ENCODE measurements around the gene DLGAP1. TPM values are rescaled to one million over a fixed set of nuclear protein-coding genes. Genes with fewer than 3 reads are reported as not detected.

Gene DLGAP1
- total and polyA plus RNA-seq, 2 experiments from 2014 or later, result 17.0 to 48.5 TPM

- Histone ChIP-seq H3K4me1 (ENCODE audit: insufficient read depth) (peaks cover 26% of the 10 kb centered on the region), H3K79me2 (replicated peaks; ENCODE audit: insufficient read depth) (no peaks in the 10 kb centered on the region), H3K9me2 (ENCODE audit: insufficient read depth) (no peaks in the 10 kb centered on the region), H3K4me3 (no peak overlapping the region), H3F3A (replicated peaks; ENCODE audit: low read depth) (no peaks in the 10 kb centered on the region), H4K20me1 (replicated peaks; ENCODE audit: insufficient read depth) (peaks cover 9% of the 10 kb centered on the region; the same call in 1 of the 2 replicates), H3K27me3 (ENCODE audit: insufficient read depth) (peaks cover 44% of the 10 kb centered on the region), H3K27ac (ENCODE audit: low read depth) (no peak overlapping the region), H3K36me3 (ENCODE audit: insufficient read depth) (no peaks in the 10 kb centered on the region), H3K4me2 (no peak overlapping the region), H2AFZ (no peak overlapping the region)
- DNase-seq (ENCODE audit: low spot score) (no peak), ATAC-seq (no peak)
- H3K4me1 Mint-ChIP-seq, result peaks cover 47% of the 10 kb centered on the region
- H3K4me3 Mint-ChIP-seq, result no peak overlapping the region
- no peaks in the 10 kb centered on the region for H3K9me3 Mint-ChIP-seq
- peaks cover 24% of the 10 kb centered on the region for H3K27me3 Mint-ChIP-seq (ENCODE audit: insufficient read depth, low read depth, poor library complexity)
- H3K36me3 Mint-ChIP-seq (ENCODE audit: low read depth), result no peaks in the 10 kb centered on the region
- no peak overlapping the region for H3K27ac Mint-ChIP-seq
- TF ChIP-seq EZH2phosphoT487 (IDR thresholded peaks at IDR 0.05; ENCODE audit: unreplicated experiment) (no peak), CREB1 (CRISPR knock-in tag; IDR thresholded peaks at IDR 0.05; ENCODE audit: low read depth) (no peak), STAT1 (IDR thresholded peaks at IDR 0.05; ENCODE audit: unreplicated experiment) (no peak), JUNB (IDR thresholded peaks at IDR 0.05; ENCODE audit: unreplicated experiment) (no peak), EZH2 (IDR thresholded peaks at IDR 0.05; ENCODE audit: low read depth, unreplicated experiment) (no peak), NANOG (IDR thresholded peaks at IDR 0.05; ENCODE audit: borderline replicate concordance) (no peak), ZNF331 (CRISPR knock-in tag; IDR thresholded peaks at IDR 0.05; ENCODE audit: low read depth) (no peak), ZNF462 (CRISPR knock-in tag; IDR thresholded peaks at IDR 0.05) (no peak), REST (IDR thresholded peaks at IDR 0.05; ENCODE audit: unreplicated experiment) (no peak)
Observed at GRCh38 chr18:4245456-4245855, 209.7 kb downstream of the DLGAP1 start.

All from GM23338 (cell line).